ENCODE results near the gene ETV6.
A peak's percentile ranks its signal among the peaks of the same experiment; 100 is the strongest.

Gene ETV6

GRCh38 chr12:11722578-11723138 lies 73.2 kb downstream of the ETV6 start:
- DNase-seq: no peak

GRCh38 chr12:11723993-11724392 lies 74.5 kb downstream of the ETV6 start:
- DNase-seq: no peak

GRCh38 chr12:11724888-11725311 lies 75.4 kb downstream of the ETV6 start:
- no peak for DNase-seq

GRCh38 chr12:11725686-11726085 lies 76.2 kb downstream of the ETV6 start:
- no peak for DNase-seq

GRCh38 chr12:11726659-11727058 lies 77.2 kb downstream of the ETV6 start:
- DNase-seq: no peak

- peak; percentile 76 for DNase-seq
Observed at GRCh38 chr12:11727133-11727664, 77.7 kb downstream of the ETV6 start.

GRCh38 chr12:11728154-11728755 lies 78.8 kb downstream of the ETV6 start:
- no peak for DNase-seq

- no peak for DNase-seq
Observed at GRCh38 chr12:11729008-11729407, 79.5 kb downstream of the ETV6 start.

- no peak for DNase-seq
Observed at GRCh38 chr12:11729439-11730150, 80.1 kb downstream of the ETV6 start.

GRCh38 chr12:11730299-11731041 lies 81.0 kb downstream of the ETV6 start:
- no peak for DNase-seq

GRCh38 chr12:11731042-11731357 lies 81.5 kb downstream of the ETV6 start:
- no peak for DNase-seq

GRCh38 chr12:11731455-11731854 lies 82.0 kb downstream of the ETV6 start:
- DNase-seq: no peak

- no peak for DNase-seq
Observed at GRCh38 chr12:11732023-11732422, 82.5 kb downstream of the ETV6 start.

- DNase-seq: no peak
Observed at GRCh38 chr12:11732715-11733114, 83.2 kb downstream of the ETV6 start.

- no peak for DNase-seq
Observed at GRCh38 chr12:11734580-11735180, 85.2 kb downstream of the ETV6 start.

GRCh38 chr12:11738450-11738849 lies 89.0 kb downstream of the ETV6 start:
- DNase-seq: no peak

GRCh38 chr12:11739980-11740577 lies 90.6 kb downstream of the ETV6 start:
- DNase-seq: no peak

- DNase-seq: no peak
Observed at GRCh38 chr12:11741434-11742092, 92.1 kb downstream of the ETV6 start.

GRCh38 chr12:11743423-11744409 lies 94.2 kb downstream of the ETV6 start:
- no peak for DNase-seq

GRCh38 chr12:11744410-11744801 lies 94.9 kb downstream of the ETV6 start:
- DNase-seq: no peak

GRCh38 chr12:11745113-11745512 lies 95.6 kb downstream of the ETV6 start:
- no peak for DNase-seq

All from stimulated activated CD4-positive, alpha-beta T cell treated with anti-CD3 and anti-CD28 coated beads, Interleukin-15, amount 100 ng/mL, for 24 hours (primary cell).